GM12878 (cell line): ENCODE data around the gene PRDM8. TPM values are rescaled to one million over a fixed set of nuclear protein-coding genes. Genes with fewer than 3 reads are reported as not detected.

Source experiments
- ATAC-seq: fragments of 200-7000 bp; cut with Tn5 transposase; 3 replicates; pipeline ENCODE4 v1.9.1; 2020; ENCODE audit warnings: mild to moderate bottlenecking, moderate library complexity
- BruUV-seq: library from RNA; stranded (reverse); fragments of 400-500 nt; replicated peaks from 2 replicates; lab custom pipeline; 2021; lab: Mats Ljungman, UMichigan
- CTCF ChIA-PET: fragments of 300-600 bp; sonication (Branson Sonifier 250); formaldehyde crosslinking; extraction: SDS; loops from one replicate; lab custom pipeline; 2021; ENCODE audit warnings: inconsistent platforms; lab: Yijun Ruan, JAX
- POLR2A ChIA-PET: fragments of 350-600 bp; formaldehyde crosslinking; extraction: SDS; loops from one replicate; lab custom pipeline; 2021; ENCODE audit warnings: inconsistent platforms; lab: Charles Lee
- RAD21 ChIA-PET: fragments of 300-600 bp; sonication (Branson Sonifier 250); formaldehyde crosslinking; loops from one replicate; lab custom pipeline; 2023; ENCODE audit warnings: antibody characterized with exemption; ENCODE audit not compliant: unreplicated experiment; lab: Charles Lee
- SMC1A ChIA-PET: fragments of 300-600 bp; sonication (Branson Sonifier 250); formaldehyde crosslinking; loops from one replicate; lab custom pipeline; 2023; ENCODE audit not compliant: unreplicated experiment, uncharacterized antibody; lab: Charles Lee
- DNase-seq: peaks from one replicate; pipeline ENCODE4 v3.0.0-alpha.2; 2011; ENCODE audit warnings: low read depth, low spot score
- FAIRE-seq: peaks from 3 replicates; lab custom pipeline; 2011; peaks lifted over from hg19 to GRCh38; lab: Jason Lieb, UNC
- H2AFZ ChIP-seq: 2 replicates; pipeline ENCODE4 v1.6.0; 2011; ENCODE audit warnings: low read depth, low read length, control low read depth; ENCODE audit not compliant: control insufficient read depth
- H3K27ac ChIP-seq: 2 replicates; pipeline ENCODE4 v1.5.1; 2011; ENCODE audit warnings: control low read depth; ENCODE audit not compliant: control insufficient read depth, insufficient read depth
- H3K27me3 ChIP-seq, 2 experiments: replicated peaks in 1 of 2; 2 replicates each; pipeline versions ENCODE4 v1.6.0 to v1.6.1; 2011; ENCODE audit warnings: low read length in 1 of 2; ENCODE audit not compliant: control insufficient read depth in 2 of 2, insufficient read depth in 2 of 2
- H3K36me3 ChIP-seq, 2 experiments: 2 replicates each; pipeline ENCODE4 v1.5.1; 2011; ENCODE audit warnings: low read length in 1 of 2; ENCODE audit not compliant: control insufficient read depth in 2 of 2, insufficient read depth in 2 of 2
- H3K4me1 ChIP-seq: 2 replicates; pipeline ENCODE4 v1.6.1; 2011; ENCODE audit warnings: mild to moderate bottlenecking, low read length, moderate library complexity, mixed read lengths; ENCODE audit not compliant: control insufficient read depth, insufficient read depth
- H3K4me2 ChIP-seq: 2 replicates; pipeline ENCODE4 v1.6.0; 2011; ENCODE audit warnings: control low read depth; ENCODE audit not compliant: control insufficient read depth, insufficient read depth
- H3K4me3 ChIP-seq: fragments of 200-600 bp; sonication (generic); 2 replicates; pipeline ENCODE4 v1.5.1; 2016
- H3K79me2 ChIP-seq: 2 replicates; pipeline ENCODE4 v1.6.0; 2011; ENCODE audit warnings: low read length; ENCODE audit not compliant: control insufficient read depth, insufficient read depth
- H3K9ac ChIP-seq: 2 replicates; pipeline ENCODE4 v1.8.0; 2011; ENCODE audit warnings: low read length, control low read depth, mixed read lengths; ENCODE audit not compliant: control insufficient read depth, insufficient read depth
- H3K9me3 ChIP-seq: replicated peaks from 3 replicates; pipeline ENCODE4 v1.5.1; 2011; ENCODE audit warnings: mild to moderate bottlenecking, low read length; ENCODE audit not compliant: control insufficient read depth, insufficient read depth
- H4K20me1 ChIP-seq: 2 replicates; pipeline ENCODE4 v1.6.0; 2011; ENCODE audit not compliant: control insufficient read depth, insufficient read depth
- ATF7 ChIP-seq: fragments of 450-650 bp; IDR thresholded peaks from 2 replicates; pipeline ENCODE4 v1.6.1; 2016; ENCODE audit warnings: low read depth, mild to moderate bottlenecking
- BCL11A ChIP-seq: IDR thresholded peaks from 2 replicates; pipeline ENCODE4 v1.6.1; 2011; ENCODE audit warnings: low read depth, low read length
- EZH2 ChIP-seq: IDR thresholded peaks from 2 replicates; pipeline ENCODE4 v1.6.1; 2012; ENCODE audit warnings: low read depth, mild to moderate bottlenecking, control low read depth, inconsistent platforms, low read length, borderline replicate concordance; ENCODE audit not compliant: control insufficient read depth
- KDM1A ChIP-seq: fragments of 200-600 bp; sonication (generic); IDR thresholded peaks from 2 replicates; pipeline ENCODE4 v1.6.1; 2016; ENCODE audit warnings: borderline replicate concordance
- MTA3 ChIP-seq: IDR thresholded peaks from 2 replicates; pipeline ENCODE4 v1.6.1; 2012; ENCODE audit warnings: low read length, inconsistent platforms, borderline replicate concordance
- POLR2AphosphoS5 ChIP-seq: IDR thresholded peaks from 2 replicates; pipeline ENCODE4 v1.6.1; 2011; ENCODE audit warnings: mild to moderate bottlenecking, low read length, inconsistent platforms
- RUNX3 ChIP-seq: IDR thresholded peaks from 2 replicates; pipeline ENCODE4 v1.6.1; 2012; ENCODE audit warnings: low read length, inconsistent platforms
- SMAD1 ChIP-seq: fragments of 450-650 bp; IDR thresholded peaks from 2 replicates; pipeline ENCODE4 v1.6.1; 2018; ENCODE audit warnings: mild to moderate bottlenecking, low read depth; ENCODE audit not compliant: partially characterized antibody
- SP1 ChIP-seq: IDR thresholded peaks from one replicate; pipeline ENCODE4 v1.6.1; 2011; ENCODE audit warnings: low read depth, low read length
- SPI1 ChIP-seq: IDR thresholded peaks from 2 replicates; pipeline ENCODE4 v1.6.1; 2011; ENCODE audit warnings: low read depth, mild to moderate bottlenecking, low read length, moderate library complexity, borderline replicate concordance; ENCODE audit not compliant: insufficient read depth
- TAF1 ChIP-seq: IDR thresholded peaks from 2 replicates; pipeline ENCODE4 v1.6.1; 2011; ENCODE audit warnings: mild to moderate bottlenecking, low read depth, low read length, borderline replicate concordance
- TARDBP ChIP-seq: IDR thresholded peaks from 2 replicates; pipeline ENCODE4 v1.6.1; 2016; ENCODE audit warnings: borderline replicate concordance
- WGBS: methylation state at CpG from one replicate; pipeline ENCODE4 v1.1.6; 2016; ENCODE audit warnings: low lambda C conversion rate; ENCODE audit not compliant: insufficient replicate concordance, insufficient coverage; ENCODE audit errors: missing lambda C conversion rate; 5-methylcytosine and 5-hydroxymethylcytosine counted together
- in situ Hi-C: fragments of 300-500 bp; cut with MboI; formaldehyde crosslinking; loops from 9 replicates; pipeline ENCODE4 v1.14.3; 2018; ENCODE audit warnings: mixed read lengths
- intact Hi-C: fragments of 100-400 bp; cut with micrococcal nuclease; formaldehyde crosslinking; loops from one replicate; pipeline ENCODE4 v1.14.2; 2022; ENCODE audit not compliant: unreplicated experiment
- polyA plus RNA-seq, 11 experiments: library from polyadenylated mRNA; depleted of rRNA in 4 of 11; unstranded in 6 of 11; stranded (reverse) in 5 of 11; fragments of >200 nt; fragmentation: Nextera tagmentation in 4 of 11; fragmentation: Illumina TruSeq in 1 of 11; extraction: Ambion mirVana in 4 of 11; extraction: Trizol in 1 of 11; gene quantifications; 1 replicate in 1 of 11; 2 replicates in 10 of 11; pipeline versions ENCODE4 v1.2.1 to v1.2.3, GENCODE V29; 2011 to 2016; ENCODE audit warnings: inconsistent platforms in 2 of 11, missing spikeins in 2 of 11, low read depth in 1 of 11
- total RNA-seq, 4 experiments: library from RNA; depleted of rRNA in 3 of 4; stranded (reverse); fragments of >200 nt in 3 of 4; fragmentation: Illumina TruSeq in 1 of 4; extraction: Trizol in 1 of 4; gene quantifications; 2 replicates each; pipeline versions ENCODE4 v1.2.1 to v1.2.3, GENCODE V29; 2013 to 2021
- TF ChIP-seq, protein P1 (sequence below): fragments of 450-650 bp; IDR thresholded peaks from 2 replicates; pipeline ENCODE4 v1.6.1; 2016; ENCODE audit warnings: mild to moderate bottlenecking
- TF ChIP-seq, protein P2 (sequence below): fragments of 450-650 bp; formaldehyde crosslinking; IDR thresholded peaks from 2 replicates; pipeline ENCODE4 v1.4.0; 2022; ENCODE audit warnings: mild to moderate bottlenecking, moderate library complexity
- TF ChIP-seq, protein P3 (sequence below): fragments of 450-650 bp; formaldehyde crosslinking; IDR thresholded peaks from 2 replicates; pipeline ENCODE4 v1.5.0; 2022; ENCODE audit warnings: mild to moderate bottlenecking, missing genetic modification characterization
- TF ChIP-seq, protein P4 (sequence below): IDR thresholded peaks from 2 replicates; pipeline ENCODE4 v1.6.1; 2011; ENCODE audit warnings: mild to moderate bottlenecking, low read depth, low read length, moderate library complexity; ENCODE audit not compliant: insufficient replicate concordance

The PRDM8 gene
- total and polyA plus RNA-seq, 10 of the 15 experiments (the other 5 are each of a cell fraction or from before 2014, with no cell fraction given): 0.09 to 1.6 (median 0.40) TPM

DNA sequence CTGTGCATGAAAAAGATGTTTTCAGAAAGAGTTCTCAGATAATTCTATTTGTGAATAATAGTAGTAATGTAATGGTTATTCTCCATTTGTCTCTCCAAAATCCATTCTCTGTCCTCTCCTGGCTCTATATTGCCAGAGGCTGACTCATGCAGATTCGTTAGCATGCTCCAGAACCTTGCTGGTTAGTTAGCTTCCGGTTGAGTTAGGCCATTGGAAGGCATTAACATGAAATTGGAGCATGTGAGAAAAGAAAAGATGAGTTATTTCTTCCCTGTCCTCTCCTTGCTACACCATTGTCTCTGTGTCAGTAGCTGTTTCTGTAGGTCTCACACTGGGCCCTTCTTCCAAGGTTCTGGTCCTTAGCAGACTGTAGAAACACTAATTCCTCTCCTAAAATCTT, 23.5 kb upstream of the PRDM8 start:
- BruUV-seq: no TSS peak
- Histone ChIP-seq H3K4me1 (peaks cover 15% of the 10 kb centered on the region), H3K9me3 (no peaks in the 10 kb centered on the region; the same call in 2 of the 3 replicates), H4K20me1 (no peaks in the 10 kb centered on the region), H3K4me2 (no peak overlapping the region), H3K27me3 (no peaks in the 10 kb centered on the region), H3K4me3 (no peak overlapping the region), H3K36me3 (no peaks in the 10 kb centered on the region), H3K79me2 (no peaks in the 10 kb centered on the region), H3K27ac (no peak overlapping the region), H3K9ac (no peak overlapping the region), H2AFZ (no peak overlapping the region)
- RAD21 ChIA-PET: no interaction called here
- DNase-seq (no peak), ATAC-seq (peak; percentile 10), FAIRE-seq (no peak)
- WGBS: 44% methylated on average over 2 of the region's 2 CpGs
- in situ Hi-C loops: no loop called here
- SMC1A ChIA-PET: interaction anchor here (0.6 to 3.6 kb wide), 3 partner anchors 10 to 132 kb away, joined by 3 to 55 read pairs (median 4); partner anchors contain the start of gene ANTXR2
- intact Hi-C loops: loop anchor here (5.0 kb wide), 1 partner anchor 117 kb away; no protein-coding TSS in a partner anchor
- POLR2A ChIA-PET: no interaction called here
- CTCF ChIA-PET: interaction anchor here (0.6 to 3.5 kb wide), 3 partner anchors 9 to 48 kb away, joined by 3 to 41 read pairs (median 3); no protein-coding TSS in a partner anchor
- TF ChIP-seq SMAD1 (no peak), SP1 (no peak), ATF7 (no peak), RUNX3 (no peak), SPI1 (no peak), TAF1 (no peak), BCL11A (no peak), POLR2AphosphoS5 (no peak), MTA3 (no peak), EZH2 (no peak), KDM1A (no peak), TARDBP (no peak)
- TF ChIP-seq, protein P1, sequence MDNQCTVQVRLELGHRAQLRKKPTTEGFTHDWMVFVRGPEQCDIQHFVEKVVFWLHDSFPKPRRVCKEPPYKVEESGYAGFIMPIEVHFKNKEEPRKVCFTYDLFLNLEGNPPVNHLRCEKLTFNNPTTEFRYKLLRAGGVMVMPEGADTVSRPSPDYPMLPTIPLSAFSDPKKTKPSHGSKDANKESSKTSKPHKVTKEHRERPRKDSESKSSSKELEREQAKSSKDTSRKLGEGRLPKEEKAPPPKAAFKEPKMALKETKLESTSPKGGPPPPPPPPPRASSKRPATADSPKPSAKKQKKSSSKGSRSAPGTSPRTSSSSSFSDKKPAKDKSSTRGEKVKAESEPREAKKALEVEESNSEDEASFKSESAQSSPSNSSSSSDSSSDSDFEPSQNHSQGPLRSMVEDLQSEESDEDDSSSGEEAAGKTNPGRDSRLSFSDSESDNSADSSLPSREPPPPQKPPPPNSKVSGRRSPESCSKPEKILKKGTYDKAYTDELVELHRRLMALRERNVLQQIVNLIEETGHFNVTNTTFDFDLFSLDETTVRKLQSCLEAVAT: no peak
- TF ChIP-seq, protein P2, sequence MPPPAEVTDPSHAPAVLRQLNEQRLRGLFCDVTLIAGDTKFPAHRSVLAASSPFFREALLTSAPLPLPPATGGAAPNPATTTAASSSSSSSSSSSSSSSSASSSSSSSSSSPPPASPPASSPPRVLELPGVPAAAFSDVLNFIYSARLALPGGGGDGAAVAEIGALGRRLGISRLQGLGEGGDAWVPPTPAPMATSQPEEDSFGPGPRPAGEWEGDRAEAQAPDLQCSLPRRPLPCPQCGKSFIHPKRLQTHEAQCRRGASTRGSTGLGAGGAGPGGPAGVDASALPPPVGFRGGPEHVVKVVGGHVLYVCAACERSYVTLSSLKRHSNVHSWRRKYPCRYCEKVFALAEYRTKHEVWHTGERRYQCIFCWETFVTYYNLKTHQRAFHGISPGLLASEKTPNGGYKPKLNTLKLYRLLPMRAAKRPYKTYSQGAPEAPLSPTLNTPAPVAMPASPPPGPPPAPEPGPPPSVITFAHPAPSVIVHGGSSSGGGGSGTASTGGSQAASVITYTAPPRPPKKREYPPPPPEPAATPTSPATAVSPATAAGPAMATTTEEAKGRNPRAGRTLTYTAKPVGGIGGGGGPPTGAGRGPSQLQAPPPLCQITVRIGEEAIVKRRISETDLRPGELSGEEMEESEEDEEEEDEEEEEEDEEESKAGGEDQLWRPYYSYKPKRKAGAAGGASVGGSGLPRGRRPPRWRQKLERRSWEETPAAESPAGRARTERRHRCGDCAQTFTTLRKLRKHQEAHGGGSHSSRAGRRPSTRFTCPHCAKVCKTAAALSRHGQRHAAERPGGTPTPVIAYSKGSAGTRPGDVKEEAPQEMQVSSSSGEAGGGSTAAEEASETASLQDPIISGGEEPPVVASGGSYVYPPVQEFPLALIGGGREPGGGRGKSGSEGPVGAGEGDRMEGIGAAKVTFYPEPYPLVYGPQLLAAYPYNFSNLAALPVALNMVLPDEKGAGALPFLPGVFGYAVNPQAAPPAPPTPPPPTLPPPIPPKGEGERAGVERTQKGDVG (CRISPR knock-in tag): no peak
- TF ChIP-seq, protein P3, sequence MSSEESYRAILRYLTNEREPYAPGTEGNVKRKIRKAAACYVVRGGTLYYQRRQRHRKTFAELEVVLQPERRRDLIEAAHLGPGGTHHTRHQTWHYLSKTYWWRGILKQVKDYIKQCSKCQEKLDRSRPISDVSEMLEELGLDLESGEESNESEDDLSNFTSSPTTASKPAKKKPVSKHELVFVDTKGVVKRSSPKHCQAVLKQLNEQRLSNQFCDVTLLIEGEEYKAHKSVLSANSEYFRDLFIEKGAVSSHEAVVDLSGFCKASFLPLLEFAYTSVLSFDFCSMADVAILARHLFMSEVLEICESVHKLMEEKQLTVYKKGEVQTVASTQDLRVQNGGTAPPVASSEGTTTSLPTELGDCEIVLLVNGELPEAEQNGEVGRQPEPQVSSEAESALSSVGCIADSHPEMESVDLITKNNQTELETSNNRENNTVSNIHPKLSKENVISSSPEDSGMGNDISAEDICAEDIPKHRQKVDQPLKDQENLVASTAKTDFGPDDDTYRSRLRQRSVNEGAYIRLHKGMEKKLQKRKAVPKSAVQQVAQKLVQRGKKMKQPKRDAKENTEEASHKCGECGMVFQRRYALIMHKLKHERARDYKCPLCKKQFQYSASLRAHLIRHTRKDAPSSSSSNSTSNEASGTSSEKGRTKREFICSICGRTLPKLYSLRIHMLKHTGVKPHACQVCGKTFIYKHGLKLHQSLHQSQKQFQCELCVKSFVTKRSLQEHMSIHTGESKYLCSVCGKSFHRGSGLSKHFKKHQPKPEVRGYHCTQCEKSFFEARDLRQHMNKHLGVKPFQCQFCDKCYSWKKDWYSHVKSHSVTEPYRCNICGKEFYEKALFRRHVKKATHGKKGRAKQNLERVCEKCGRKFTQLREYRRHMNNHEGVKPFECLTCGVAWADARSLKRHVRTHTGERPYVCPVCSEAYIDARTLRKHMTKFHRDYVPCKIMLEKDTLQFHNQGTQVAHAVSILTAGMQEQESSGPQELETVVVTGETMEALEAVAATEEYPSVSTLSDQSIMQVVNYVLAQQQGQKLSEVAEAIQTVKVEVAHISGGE (CRISPR knock-in tag): no peak
- TF ChIP-seq, protein P4, sequence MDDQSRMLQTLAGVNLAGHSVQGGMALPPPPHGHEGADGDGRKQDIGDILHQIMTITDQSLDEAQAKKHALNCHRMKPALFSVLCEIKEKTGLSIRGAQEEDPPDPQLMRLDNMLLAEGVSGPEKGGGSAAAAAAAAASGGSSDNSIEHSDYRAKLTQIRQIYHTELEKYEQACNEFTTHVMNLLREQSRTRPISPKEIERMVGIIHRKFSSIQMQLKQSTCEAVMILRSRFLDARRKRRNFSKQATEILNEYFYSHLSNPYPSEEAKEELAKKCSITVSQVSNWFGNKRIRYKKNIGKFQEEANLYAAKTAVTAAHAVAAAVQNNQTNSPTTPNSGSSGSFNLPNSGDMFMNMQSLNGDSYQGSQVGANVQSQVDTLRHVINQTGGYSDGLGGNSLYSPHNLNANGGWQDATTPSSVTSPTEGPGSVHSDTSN: no peak
